HepG2 (cell line): ENCODE results near the gene BROX. TPM values are rescaled to one million over a fixed set of nuclear protein-coding genes. Genes with fewer than 3 reads are reported as not detected.

Experiments used
- CAMTA2 ChIP-seq: sonication (generic); formaldehyde crosslinking; IDR thresholded peaks from 2 replicates; pipeline ENCODE4 v1.4.0; 2020; ENCODE audit warnings: mild to moderate bottlenecking, missing genetic modification reagents, borderline replicate concordance
- CHD2 ChIP-seq: IDR thresholded peaks from 2 replicates; pipeline ENCODE4 v1.6.1; 2011; ENCODE audit warnings: low read depth, low read length, improper control_type of control experiment
- DNMT1 ChIP-seq: sonication (generic); formaldehyde crosslinking; IDR thresholded peaks from 2 replicates; pipeline ENCODE4 v1.5.1; 2020; ENCODE audit warnings: mild to moderate bottlenecking, missing genetic modification reagents
- GATAD2A ChIP-seq: IDR thresholded peaks from 2 replicates; pipeline ENCODE4 v1.6.1; 2016
- HES4 ChIP-seq: sonication (generic); formaldehyde crosslinking; IDR thresholded peaks from 2 replicates; pipeline ENCODE4 v1.9.0; 2021; ENCODE audit warnings: mild to moderate bottlenecking, missing genetic modification reagents, borderline replicate concordance
- MNT ChIP-seq: fragments of 450-650 bp; IDR thresholded peaks from 2 replicates; pipeline ENCODE4 v1.6.1; 2016
- NFYB ChIP-seq: sonication (generic); formaldehyde crosslinking; IDR thresholded peaks from 2 replicates; pipeline ENCODE4 v1.4.0; 2020; ENCODE audit warnings: missing genetic modification reagents
- POGZ ChIP-seq: sonication (generic); formaldehyde crosslinking; IDR thresholded peaks from 2 replicates; pipeline ENCODE4 v1.4.0; 2020; ENCODE audit warnings: mild to moderate bottlenecking, missing genetic modification reagents
- PRDM10 ChIP-seq: sonication (generic); formaldehyde crosslinking; IDR thresholded peaks from 2 replicates; pipeline ENCODE4 v1.4.0; 2020; ENCODE audit warnings: low read depth, missing genetic modification reagents
- REST ChIP-seq, 2 experiments: IDR thresholded peaks; 2 replicates each; pipeline ENCODE4 v1.6.1; 2011 to 2012; ENCODE audit warnings: low read length in 2 of 2, borderline replicate concordance in 1 of 2, low read depth in 1 of 2, mild to moderate bottlenecking in 1 of 2, moderate library complexity in 1 of 2
- RXRA ChIP-seq: sonication (generic); formaldehyde crosslinking; IDR thresholded peaks from 2 replicates; pipeline ENCODE4 v1.5.1; 2020; ENCODE audit warnings: missing genetic modification reagents
- SNAPC5 ChIP-seq: sonication (generic); formaldehyde crosslinking; IDR thresholded peaks from 2 replicates; pipeline ENCODE4 v1.8.1; 2023; ENCODE audit warnings: mild to moderate bottlenecking, missing genetic modification reagents, borderline replicate concordance
- TFDP1 ChIP-seq: IDR thresholded peaks from 2 replicates; pipeline ENCODE4 v1.6.1; 2016; ENCODE audit warnings: missing compliant biosample characterization, missing genetic modification reagents, borderline replicate concordance
- THAP11 ChIP-seq: IDR thresholded peaks from 2 replicates; pipeline ENCODE4 v1.6.1; 2016; ENCODE audit warnings: missing biosample characterization, missing genetic modification reagents
- ZMAT3 ChIP-seq: sonication (generic); formaldehyde crosslinking; conservative IDR thresholded peaks from 2 replicates; pipeline ENCODE4 v1.7.0; 2021; ENCODE audit warnings: missing genetic modification reagents
- ZNF350 ChIP-seq: sonication (generic); formaldehyde crosslinking; IDR thresholded peaks from 2 replicates; pipeline ENCODE4 v1.4.0; 2020; ENCODE audit warnings: mild to moderate bottlenecking, low read depth, missing genetic modification reagents, borderline replicate concordance
- ZNF580 ChIP-seq: IDR thresholded peaks from 2 replicates; pipeline ENCODE4 v1.6.1; 2016; ENCODE audit warnings: low read depth, borderline replicate concordance
- ZNF619 ChIP-seq: sonication (generic); formaldehyde crosslinking; IDR thresholded peaks from 2 replicates; pipeline ENCODE4 v1.4.0; 2020; ENCODE audit warnings: mild to moderate bottlenecking, missing genetic modification reagents
- polyA plus RNA-seq, 8 experiments: library from polyadenylated mRNA; depleted of rRNA in 3 of 8; stranded (reverse) in 7 of 8; unstranded in 1 of 8; fragments of >200 nt; fragmentation: Illumina TruSeq in 4 of 8; extraction: Trizol in 4 of 8; gene quantifications; 2 replicates each; pipeline versions ENCODE4 v1.2.1 to v1.2.3, GENCODE V29; 2011 to 2016; ENCODE audit warnings: low read depth in 4 of 8, missing spikeins in 1 of 8, mixed read lengths in 1 of 8; ENCODE audit not compliant: insufficient read depth in 1 of 8
- total RNA-seq, 5 experiments: library from RNA; depleted of rRNA; stranded (reverse); fragments of >200 nt; fragmentation: Illumina TruSeq; extraction: Trizol; gene quantifications; 2 replicates each; pipeline ENCODE4 v1.2.3, GENCODE V29; 2016; ENCODE audit warnings: low read depth in 1 of 5

Gene BROX
- total and polyA plus RNA-seq, 2 of the 13 experiments (the other 11 are each of a cell fraction or from before 2014, with no cell fraction given), result 4.4 to 33.2 TPM

- TF ChIP-seq ZNF350, result peak; percentile 64
- peak; percentile 64; the same call in 1 of the 2 replicates for TF ChIP-seq TFDP1
- no peak for TF ChIP-seq HES4 (CRISPR knock-in tag)
- 0 out of 2 replicates have a peak, but pooled peaks have one; percentile 37 for TF ChIP-seq NFYB
- peak; percentile 47 for TF ChIP-seq GATAD2A
- TF ChIP-seq SNAPC5 (CRISPR knock-in tag), result no peak
- TF ChIP-seq REST (IDR thresholded peaks at IDR 0.05; ENCODE audit: borderline replicate concordance in 1 of 2, low read depth in 1 of 2, low read length in 2 of 2), result no peak
- TF ChIP-seq POGZ (CRISPR knock-in tag), result peak; percentile 77
- no peak for TF ChIP-seq PRDM10 (CRISPR knock-in tag)
- peak; percentile 76 for TF ChIP-seq MNT
- TF ChIP-seq ZMAT3 (CRISPR knock-in tag), result 0 out of 2 replicates have a peak, but pooled peaks have one; percentile 24
- no peak for TF ChIP-seq ZNF619 (CRISPR knock-in tag)
- TF ChIP-seq RXRA (CRISPR knock-in tag), result peak; percentile 59
- peak; percentile 80 for TF ChIP-seq ZNF580 (CRISPR knock-in tag)
- TF ChIP-seq CAMTA2, result no peak
- no peak for TF ChIP-seq CHD2
- no peak for TF ChIP-seq DNMT1 (CRISPR knock-in tag)
- peak; percentile 84 for TF ChIP-seq THAP11
These were observed 962 bp downstream of the BROX start (continued) for GRCh38 chr1:222713091-222713961.
